Fibroblast of gingiva (primary cell): Measurements from ENCODE around the gene SLC6A17.

Experiments
- DNase-seq: peaks from one replicate; pipeline ENCODE4 v3.0.0-alpha.2; 2011; ENCODE audit warnings: low read depth

Gene SLC6A17

GRCh38 chr1:110150330-110151174 is at the start of gene SLC6A17:
SLC6A17 (plus strand) TSS chr1:110150494; CDS start chr1:110166930, 16,436 bp downstream.
- peak; percentile 7 for DNase-seq

GRCh38 chr1:110102081-110102480 is 48.2 kb upstream of the SLC6A17 start:
- DNase-seq = peak; percentile 12

- DNase-seq = peak; percentile 52
Observed at GRCh38 chr1:110106013-110106941, 44.0 kb upstream of the SLC6A17 start.

GRCh38 chr1:110107867-110108469 is 42.3 kb upstream of the SLC6A17 start:
- no peak for DNase-seq

GRCh38 chr1:110111081-110111480 is 39.2 kb upstream of the SLC6A17 start:
- DNase-seq = no peak

GRCh38 chr1:110112143-110112542 is 38.2 kb upstream of the SLC6A17 start, which contains the start of gene UBL4B:
UBL4B (plus strand) TSS chr1:110112443; CDS start chr1:110112535, 92 bp downstream.
- no peak for DNase-seq

GRCh38 chr1:110112656-110113055 is 37.6 kb upstream of the SLC6A17 start:
- no peak for DNase-seq

- DNase-seq = no peak
Observed at GRCh38 chr1:110113551-110113950, 36.7 kb upstream of the SLC6A17 start.

GRCh38 chr1:110114173-110114572 is 36.1 kb upstream of the SLC6A17 start:
- no peak for DNase-seq

- DNase-seq = no peak
Observed at GRCh38 chr1:110114784-110115183, 35.5 kb upstream of the SLC6A17 start.

GRCh38 chr1:110118636-110119396 is 31.5 kb upstream of the SLC6A17 start:
- DNase-seq = no peak

- no peak for DNase-seq
Observed at GRCh38 chr1:110119843-110120242, 30.5 kb upstream of the SLC6A17 start.

- DNase-seq = no peak
Observed at GRCh38 chr1:110120960-110121561, 29.2 kb upstream of the SLC6A17 start.

- DNase-seq = no peak
Observed at GRCh38 chr1:110123224-110123623, 27.1 kb upstream of the SLC6A17 start.

- no peak for DNase-seq
Observed at GRCh38 chr1:110125810-110126209, 24.5 kb upstream of the SLC6A17 start.

- no peak for DNase-seq
Observed at GRCh38 chr1:110130113-110130591, 20.1 kb upstream of the SLC6A17 start.

GRCh38 chr1:110130989-110131388 is 19.3 kb upstream of the SLC6A17 start:
- no peak for DNase-seq

- DNase-seq = no peak
Observed at GRCh38 chr1:110132682-110133081, 17.6 kb upstream of the SLC6A17 start.

GRCh38 chr1:110133436-110133835 is 16.9 kb upstream of the SLC6A17 start:
- no peak for DNase-seq

- DNase-seq = no peak
Observed at GRCh38 chr1:110134050-110134595, 16.2 kb upstream of the SLC6A17 start.

GRCh38 chr1:110135246-110135645 is 15.0 kb upstream of the SLC6A17 start:
- no peak for DNase-seq
